Hypothalamus (tissue), 51 donors: ENCODE measurements around the gene LRMDA.
"Not testable (repeated sequence)": the region's sequence is repeated elsewhere in the genome, so short reads cannot be mapped to it uniquely, and the experiment has no call there.

Experiments
- DNase-seq, 51 donors: peaks; one replicate each; lab custom pipeline; 2025; lab: John Stamatoyannopoulos, UW

The LRMDA gene

DNA sequence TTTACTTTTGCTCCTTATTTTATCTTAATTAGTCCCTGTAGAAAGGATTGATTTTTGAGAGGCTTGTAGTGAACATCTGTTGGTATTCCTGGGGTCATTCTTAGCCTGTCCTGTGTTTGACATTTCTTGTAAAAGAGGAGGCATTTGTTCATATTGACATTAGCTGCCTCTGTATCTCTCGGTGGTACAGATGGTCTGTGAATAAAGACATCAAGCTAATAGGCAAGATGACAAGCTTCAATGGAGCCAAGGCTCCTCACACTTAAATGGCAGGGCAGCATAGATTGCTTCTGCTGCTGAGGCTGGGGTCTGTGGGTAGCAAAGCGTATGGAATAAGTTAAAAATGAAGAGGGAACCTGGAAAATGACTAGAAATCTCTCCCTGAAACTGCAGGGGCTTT, 687.6 kb downstream of the LRMDA start:
- no peak for DNase-seq

DNA sequence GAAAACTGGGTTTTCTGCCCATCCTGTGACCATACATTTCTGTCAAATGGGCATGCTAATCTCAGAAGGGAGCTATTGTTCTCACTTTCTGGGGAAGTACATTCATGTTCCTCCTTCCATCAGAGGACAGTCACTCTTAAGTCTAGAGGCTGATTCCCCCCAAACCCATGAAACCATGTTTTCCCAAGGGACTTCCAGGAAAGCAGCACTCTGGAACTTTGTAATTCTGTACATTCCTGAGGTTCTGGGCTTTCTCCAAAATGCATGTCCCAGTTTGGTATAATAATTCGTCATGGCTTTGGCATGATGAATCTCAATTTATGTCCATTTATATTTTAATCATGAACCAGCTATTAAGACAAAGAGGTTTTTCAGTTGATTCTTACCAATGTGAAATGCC, 688.1 kb downstream of the LRMDA start:
- no peak for DNase-seq

DNA sequence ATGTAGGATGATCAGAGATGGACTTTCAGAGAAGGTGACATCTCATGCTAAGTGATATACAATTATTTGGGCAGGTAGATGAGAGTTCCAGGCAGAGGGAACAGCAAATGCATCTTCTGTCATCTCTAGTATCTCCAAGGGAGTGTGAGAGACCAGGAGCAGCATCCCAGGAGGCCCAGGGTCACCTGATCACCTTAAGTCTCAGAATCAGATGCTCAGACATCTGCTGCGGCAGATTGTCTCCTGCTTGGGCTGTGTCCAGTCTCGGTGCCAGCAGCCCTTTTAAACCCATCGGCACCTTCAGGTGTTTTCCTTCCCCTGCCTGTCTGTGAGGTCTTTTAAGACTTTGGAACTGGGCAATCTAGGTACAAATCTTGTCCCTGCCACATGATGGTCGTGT, 690.6 kb downstream of the LRMDA start:
- DNase-seq, result no peak

DNA sequence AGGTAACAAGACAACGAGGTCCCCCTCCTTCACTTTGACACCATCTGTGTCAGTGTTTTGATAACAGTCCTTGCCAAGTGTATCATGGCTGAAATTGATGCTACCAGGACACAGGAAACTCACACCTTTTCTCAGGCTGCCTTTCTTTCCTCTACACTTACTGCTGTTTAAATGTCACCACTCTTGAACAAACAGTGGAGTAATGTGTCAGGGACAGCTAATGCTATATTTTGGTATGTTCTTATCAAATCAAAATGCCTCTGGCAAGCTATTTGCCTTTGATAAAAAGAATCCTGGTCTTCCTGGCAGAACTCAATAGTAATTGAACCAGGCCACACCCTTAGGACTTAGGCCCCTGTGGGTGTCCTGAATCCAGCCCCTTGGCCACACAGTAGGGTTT, 692.9 kb downstream of the LRMDA start:
- no peak for DNase-seq

DNA sequence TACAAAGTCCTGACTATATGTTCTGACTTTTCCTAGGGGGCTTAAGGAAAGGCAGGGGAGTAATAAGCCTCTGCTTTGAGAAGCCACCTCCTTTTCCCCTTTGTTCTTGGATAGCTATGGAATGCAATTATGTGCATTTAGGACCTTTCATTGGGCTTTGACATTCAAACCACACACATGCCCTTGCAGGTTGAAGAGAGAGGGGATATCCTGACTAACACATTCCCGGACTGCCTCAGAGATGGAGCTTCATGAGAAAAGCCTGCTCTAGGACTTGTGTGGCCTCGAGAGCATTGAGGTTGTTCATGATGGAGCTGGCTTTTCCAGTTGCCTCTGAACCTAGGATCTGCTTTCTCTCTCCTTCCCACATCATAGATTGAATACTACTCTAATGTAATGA, 694.5 kb downstream of the LRMDA start:
- DNase-seq, result no peak

DNA sequence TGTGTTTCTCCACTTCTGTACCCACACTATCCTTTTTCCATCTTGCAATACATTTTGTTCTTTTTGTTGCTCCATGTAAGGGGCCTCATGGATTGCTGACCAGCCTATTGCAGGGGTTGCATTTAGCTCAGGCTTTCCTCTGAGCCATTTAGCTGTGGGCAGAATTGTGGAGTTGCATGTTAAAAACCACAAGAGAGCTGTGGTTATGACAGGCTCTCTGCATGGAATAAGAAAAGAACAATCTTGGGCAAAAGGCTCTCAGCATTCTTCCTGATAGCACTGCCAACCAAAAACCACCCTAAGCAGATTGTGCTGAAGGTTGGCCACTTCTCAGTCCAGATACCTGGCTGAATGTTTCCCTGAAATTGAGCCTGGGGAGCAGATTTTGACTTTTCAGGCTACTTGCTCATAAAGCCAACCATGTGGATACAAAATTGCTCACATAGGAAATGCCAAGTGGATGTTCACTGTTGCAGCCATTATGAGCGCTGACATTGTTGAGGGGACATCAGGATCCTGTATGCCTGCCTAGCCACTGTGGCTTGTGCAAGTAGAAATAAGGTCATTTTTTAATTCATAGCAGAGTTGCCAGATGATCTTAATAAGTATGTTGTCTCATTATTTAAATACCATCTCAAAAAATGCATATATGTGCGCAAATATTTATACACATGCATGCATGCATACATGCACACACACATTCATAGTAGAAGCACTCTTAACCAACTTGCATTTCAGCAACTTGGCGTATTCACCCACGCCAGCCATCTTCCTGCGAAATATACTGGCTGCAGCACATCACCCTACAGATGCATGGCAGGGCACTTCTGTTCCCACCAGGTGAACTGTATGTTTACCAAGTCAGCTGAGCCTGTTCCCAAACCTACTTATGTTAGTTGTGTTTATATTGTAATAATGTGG, 695.4 kb downstream of the LRMDA start:
- no peak for DNase-seq

DNA sequence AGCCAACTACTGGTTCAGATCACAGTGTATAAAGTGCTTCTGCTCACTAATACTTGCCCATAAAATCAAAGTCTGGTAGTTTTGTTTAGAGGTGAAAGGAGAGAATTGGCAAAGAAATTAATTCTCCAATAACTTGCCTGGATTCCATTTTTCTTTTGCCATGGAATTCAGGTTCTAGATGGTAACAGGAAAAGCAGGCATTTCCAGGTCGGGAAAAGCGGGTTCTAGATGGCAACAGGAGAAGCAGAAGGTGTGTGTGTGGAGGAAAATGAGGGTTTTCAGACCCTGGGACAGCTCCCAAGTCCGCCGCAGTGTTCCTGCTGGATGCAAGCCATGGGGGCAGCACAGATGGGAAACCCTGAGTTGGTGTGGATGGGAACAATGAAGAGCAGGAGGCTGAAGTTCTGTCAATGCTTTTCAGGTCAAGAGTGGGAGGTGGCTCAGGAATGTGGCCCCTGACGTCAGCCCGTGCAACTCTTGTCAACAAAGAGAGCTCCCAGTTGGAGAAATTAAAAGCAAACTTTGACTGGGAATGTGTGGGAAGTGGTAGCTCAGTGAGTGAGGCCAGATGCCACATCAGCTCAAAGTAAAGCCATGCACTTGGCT, 696.7 kb downstream of the LRMDA start:
- DNase-seq, result peak in 5 of 51 donors; percentile 2 to 12 (median 6)

DNA sequence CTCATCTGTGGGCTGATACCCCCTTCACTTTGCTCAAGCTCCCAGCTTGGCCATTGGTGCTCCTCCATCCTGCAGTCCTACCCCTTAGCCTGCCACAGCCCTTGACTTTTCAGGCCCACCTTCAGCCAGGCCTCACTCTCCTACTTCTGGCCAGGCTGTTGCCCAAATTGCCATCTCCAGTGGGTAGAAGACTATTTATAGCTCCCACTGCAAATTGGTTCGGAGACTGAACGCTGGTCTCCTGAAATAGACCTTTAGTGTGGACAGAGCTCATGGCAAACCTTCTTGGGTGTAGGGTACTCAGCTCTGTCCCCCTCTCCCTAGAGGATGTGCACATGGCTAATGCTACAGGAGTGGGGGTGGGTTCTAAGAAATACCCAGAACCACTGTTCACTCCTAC, 697.8 kb downstream of the LRMDA start:
- DNase-seq, result no peak

DNA sequence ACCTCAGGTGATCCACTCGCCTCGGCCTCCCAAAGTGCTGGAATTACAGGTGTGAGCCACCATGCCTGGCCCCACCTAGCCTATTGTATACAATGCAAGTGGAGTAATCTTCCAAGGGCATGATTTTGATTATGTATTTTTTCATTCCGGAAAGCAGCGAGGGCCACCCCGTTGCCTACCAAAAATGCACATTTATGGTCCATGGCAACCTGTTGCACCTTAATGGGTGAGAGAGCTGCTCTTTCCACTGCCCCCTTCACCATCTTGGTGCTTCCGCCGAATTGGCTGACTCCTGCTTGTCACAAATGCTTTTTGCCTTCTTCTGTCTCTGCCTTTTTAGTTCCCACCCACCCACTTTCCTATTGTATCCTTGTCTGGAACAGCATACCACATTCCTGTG, 699.5 kb downstream of the LRMDA start:
- no peak for DNase-seq

DNA sequence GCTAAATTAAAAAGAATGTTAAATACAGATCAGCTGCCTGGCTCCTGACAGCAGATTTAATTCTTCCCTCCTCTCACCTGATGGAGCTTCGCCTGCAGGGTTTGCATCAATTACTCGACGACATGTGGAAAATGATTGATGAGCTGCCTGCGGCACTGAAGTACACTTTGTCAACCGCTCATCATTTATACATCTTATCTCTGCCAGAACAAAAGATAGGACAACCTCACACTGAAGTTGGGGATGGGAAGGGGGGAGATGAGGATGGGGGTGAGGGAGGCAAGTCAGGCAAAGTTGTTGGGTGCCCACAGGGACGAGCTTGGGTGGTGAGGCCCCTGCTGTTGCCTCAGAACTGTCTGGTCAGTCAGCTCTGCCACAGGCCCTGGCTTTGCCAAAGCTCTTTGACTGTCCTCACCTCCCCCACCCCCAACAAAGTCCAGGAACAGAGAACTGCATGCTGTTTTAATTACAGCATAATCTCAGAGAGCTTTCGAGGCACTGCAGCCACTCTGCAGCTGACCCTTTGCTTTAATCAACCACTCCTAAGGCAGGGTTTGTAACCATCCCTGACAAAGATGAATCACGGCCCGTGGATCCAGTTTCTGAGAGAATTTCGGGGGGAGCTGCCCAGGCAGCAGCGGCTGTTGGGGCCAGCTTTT, 702.3 kb downstream of the LRMDA start:
- no peak for DNase-seq

DNA sequence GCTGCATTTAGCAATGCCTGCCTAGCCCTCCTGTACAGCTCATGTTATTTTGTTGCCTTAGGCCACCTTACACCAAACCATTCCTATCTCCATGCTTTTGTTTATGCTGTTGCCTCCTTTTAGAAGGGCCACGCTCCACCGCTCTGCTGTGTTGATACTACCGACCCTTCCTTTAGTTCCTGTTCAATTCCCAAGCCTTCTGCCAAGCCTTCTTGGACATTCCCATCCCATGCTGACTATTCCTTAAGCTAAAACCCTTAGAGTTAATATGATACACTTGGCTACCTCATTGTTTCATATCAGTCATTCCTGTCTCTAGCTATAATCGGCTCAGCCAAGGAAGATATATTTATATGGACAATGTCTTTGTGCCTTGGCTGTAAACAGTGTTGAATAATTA, 705.5 kb downstream of the LRMDA start:
- no peak for DNase-seq

DNA sequence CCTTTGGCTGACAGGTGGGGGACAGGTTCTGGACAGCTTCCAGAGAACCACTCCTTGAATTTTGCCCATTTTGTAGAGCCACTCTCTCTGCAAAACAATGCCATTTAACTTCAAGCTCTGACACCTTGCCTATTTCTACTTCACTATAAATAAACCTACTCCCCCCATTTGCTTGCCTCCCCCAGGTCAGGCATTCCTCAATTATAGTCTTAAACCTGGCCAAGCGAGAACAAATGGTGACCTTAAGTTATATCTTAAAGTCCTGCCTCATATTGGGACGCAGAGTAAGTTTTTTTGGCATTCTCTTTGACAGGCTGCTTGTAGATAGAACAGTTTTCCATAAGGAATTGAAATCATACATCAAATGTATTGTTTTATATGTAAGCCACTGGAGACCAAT, 706.9 kb downstream of the LRMDA start:
- no peak for DNase-seq

DNA sequence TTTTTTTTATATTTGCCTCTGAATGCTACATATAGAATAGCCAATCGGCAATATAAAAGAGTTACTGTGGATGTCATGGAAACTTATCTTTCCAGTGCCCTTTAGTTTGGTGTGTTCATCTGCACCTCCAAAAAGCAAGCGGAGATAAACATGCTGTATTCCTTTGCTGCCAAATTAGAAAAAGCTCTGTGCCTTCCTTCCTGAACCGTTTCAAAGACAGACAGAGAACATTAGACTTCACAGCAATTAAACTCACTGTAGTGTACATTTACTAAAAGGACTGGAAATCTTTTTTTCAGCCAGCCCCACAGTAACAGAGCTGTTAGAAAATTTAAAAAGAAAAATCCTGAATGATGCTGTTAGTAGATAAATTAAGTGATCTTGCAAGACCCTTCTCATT, 707.5 kb downstream of the LRMDA start:
- no peak for DNase-seq

DNA sequence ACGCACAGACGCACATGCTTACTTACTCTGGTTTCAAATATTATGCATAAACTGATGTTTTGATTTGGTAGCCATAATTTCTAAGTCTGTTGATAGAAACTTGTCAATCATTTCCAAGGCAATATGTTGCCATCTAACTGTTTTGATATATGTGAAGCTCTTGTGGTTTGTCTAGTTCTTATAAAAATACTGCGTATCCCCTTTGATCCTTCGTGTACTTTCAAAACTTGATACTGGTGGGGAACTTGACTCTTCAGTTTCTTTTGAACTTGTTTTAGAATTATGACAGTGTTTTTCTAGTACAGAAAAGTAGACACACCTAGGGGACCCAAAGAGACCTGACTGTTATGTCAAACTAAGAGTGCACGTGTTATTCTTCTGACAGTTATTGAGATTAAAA, 708.0 kb downstream of the LRMDA start:
- DNase-seq, result no peak

DNA sequence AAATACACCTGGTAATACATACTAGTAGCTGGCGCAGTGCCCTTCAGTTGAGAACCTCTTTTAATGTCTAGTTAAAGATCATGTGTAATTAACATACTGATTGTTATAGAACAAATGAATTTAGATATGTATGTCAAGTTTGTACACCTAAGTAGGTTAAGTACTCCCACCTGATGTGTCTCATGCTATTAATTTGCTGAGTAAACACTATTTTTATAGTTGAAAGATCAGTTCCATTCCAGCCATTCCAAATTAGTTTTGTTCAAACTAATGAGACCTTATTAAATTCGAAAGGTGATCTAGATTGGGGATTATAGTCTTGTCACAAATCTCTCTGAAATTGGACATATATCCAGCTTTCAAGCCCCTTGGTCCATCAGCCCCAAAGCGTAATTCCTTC, 710.0 kb downstream of the LRMDA start:
- DNase-seq, result no peak

DNA sequence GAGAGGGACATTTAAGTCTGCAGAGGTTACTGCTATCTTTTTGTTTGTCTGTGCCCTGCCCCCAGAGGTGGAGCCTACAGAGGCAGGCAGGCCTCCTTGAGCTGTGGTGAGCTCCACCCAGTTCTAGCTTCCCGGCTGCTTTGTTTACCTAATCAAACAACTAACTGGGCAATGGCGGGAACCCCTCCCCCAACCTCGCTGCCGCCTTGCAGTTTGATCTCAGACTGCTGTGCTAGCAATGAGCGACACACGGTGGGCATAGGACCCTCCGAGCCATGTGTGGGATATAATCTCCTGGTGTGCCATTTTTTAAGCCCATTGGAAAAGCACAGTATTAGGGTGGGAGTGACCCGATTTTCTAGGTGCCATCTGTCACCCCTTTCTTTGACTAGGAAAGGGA, 716.8 kb downstream of the LRMDA start:
- not testable (repeated sequence) for DNase-seq

DNA sequence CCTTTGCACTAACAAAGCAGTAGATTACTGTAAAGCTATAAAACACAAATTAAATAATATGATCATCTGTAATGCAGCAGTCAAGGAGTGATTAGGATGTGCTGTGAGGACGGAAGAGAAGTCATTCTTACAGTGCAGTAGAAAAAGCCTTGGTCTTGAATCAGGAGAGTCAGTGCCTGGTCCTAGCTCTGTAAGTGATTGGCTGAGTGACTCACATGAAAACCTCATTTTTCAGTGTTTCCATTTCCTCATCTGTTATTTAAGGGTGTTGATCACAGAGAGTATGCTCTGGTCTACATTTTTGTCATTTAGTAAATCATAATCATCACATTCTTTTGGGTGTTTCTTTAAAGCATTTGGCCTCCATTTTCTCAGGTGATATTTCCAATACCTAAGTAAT, 717.8 kb downstream of the LRMDA start:
- no peak for DNase-seq

DNA sequence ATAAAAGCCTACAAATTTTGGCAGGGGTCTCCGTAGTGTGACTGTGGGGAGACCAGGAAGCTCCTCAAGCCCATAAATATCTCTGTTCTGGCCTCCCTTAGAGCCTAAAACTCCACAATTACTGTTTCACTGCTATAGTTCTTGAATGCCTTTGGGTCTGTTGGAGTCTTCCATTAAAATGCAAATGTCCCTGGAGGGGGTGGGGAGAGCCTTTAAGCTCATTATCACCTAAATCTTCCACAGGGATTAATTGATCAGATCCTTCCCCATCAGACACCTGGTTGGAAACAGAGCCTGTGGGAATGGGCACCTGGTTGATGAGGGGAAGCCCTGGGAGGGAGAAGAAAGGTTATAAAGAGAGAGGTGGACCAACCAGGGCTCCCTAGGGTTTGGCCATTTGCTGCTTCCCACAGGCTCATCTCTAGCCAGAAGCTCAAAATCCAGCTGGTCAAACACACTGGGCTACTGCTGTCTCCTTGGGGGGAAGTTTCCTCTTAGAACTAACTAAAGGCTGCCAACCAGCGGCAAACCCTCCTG, 718.2 kb downstream of the LRMDA start:
- DNase-seq, result no peak

DNA sequence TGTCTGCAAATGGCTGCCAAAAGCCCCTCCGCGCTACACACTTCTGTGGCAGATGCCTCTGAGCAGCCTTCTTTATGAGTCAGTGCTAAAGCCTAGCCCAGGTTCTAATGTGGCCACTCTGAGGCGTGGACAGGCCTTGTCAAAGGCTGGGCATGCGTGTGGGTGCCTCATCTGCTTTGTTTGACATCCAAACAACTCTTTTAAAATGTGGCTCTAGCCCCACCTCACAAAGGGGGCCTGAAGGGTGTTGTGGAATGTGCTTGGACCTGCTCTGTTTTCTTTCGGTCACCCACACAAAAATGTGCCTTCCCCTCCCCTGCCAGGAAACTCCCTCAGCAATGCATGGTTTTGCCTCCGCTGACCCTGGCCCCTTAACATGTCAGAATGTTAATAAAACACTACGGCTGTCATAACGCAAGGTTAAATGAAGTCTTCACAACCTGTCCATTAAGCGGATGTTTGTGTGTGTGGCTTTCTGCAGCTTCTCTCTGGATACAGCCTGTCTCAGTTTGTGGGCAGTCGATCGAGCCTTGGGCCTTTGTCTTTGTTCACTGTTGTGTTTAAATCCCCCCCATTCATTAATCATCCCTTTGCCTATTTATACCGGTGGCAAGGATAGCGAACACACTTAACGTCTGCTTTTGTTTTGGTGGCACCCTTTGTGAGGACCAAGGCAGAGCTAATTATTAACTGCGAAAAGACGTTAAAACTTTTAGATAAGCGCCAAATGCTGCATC, 718.9 kb downstream of the LRMDA start:
- DNase-seq, result peak in 3 of 51 donors; percentile 10 to 36 (median 16)

DNA sequence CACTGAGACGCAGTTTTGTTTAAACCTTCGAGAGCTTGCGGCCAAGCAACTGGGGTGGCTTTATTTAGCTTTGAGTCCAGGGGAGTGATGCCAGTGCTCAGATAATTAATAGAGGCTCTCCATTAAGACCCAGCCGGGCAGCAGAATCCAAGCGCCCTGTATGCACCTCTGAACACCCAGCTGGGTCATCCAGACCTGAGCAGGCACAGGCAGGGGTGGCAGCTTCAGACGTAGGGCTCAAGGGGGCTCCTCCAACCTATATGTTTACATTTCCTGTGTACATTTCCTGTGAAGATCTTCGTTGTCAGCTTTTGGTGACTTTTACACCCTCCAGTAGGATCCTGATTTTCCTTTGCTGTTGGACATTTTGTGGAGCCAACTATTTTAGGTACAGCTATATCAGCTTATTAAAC, 719.5 kb downstream of the LRMDA start:
- DNase-seq, result peak in 5 of 51 donors; percentile 2 to 36 (median 13)

DNA sequence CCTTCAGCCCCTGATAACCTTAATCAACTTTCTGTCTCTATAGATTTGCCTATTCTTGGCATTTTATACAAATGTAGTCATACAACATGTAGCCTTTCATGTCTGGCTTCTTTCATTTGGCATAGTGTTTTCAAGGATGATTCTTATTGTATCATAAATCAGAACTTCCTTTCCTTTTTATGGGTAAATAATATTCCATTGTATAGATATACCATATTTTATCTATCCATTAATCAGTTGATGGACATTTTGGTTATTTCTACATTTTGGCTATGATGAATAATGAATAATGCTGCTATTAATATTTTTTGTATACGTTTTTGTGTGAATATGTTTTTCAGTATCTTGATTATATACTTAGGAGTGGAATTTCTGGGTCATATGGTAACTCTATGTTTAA, 720.8 kb downstream of the LRMDA start:
- no peak for DNase-seq
